Skeletal muscle cell (primary cell): ENCODE measurements around the gene MAP3K7.
"Not testable (repeated sequence)": the region's sequence is repeated elsewhere in the genome, so short reads cannot be mapped to it uniquely, and the experiment has no call there.

Experiments used
- DNase-seq: peaks from one replicate; pipeline ENCODE4 v3.0.0-alpha.2; 2010; ENCODE audit warnings: low read depth
- H3K4me3 ChIP-seq: 2 replicates; pipeline ENCODE4 v1.5.1; 2011; ENCODE audit warnings: low read depth, mild to moderate bottlenecking, control low read depth, low read length, moderate library complexity

The MAP3K7 gene

DNA sequence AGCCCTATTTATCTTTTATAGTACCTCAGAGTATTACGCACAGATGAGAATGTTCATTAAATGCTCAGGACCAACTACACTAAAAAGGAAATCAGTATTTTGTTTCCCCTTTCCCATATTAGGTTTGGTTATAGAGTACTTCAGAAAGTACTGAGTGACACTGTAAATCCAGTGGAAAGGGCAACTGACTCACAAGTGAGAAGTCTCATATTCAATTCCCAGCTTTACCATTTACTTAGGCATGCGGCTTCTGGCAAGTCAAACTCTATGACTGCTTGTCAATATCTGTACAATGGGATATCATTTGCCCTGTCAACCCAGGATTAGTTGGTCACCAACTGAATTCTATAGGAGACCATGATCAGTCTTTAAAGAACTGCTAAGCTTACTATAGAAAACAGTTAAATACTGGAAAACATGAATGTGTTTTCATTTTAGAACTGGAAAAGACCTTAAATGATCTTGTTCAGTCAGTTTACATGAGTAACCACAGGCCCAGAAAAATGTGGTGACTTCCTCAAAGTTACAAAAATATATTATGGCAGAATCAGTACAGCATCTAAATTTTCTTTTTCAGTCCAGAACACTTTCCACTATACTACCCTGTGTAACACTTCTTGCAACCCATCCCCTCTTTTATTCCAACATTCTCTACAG lies 3.6 kb downstream of the MAP3K7 start:
- H3K4me3 ChIP-seq = no peak overlapping the region
- no peak for DNase-seq

DNA sequence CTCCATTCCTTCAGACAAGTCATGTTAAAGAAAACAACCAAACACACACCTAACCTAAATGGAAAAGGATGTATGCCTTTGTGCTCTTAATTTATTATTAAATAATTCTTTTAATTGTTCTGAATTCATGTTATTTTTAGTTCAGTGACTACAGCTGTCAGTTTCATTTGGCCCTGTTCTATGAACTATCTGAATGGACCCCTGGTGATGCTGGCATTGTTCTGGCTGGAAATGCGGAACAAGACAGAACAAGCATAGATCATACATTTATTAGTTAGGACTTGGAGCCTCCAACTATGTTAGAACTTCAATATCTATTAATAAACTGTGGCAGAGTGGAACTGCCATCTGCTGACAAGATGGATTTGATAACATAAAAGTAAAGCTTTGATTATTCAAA lies 5.7 kb downstream of the MAP3K7 start:
- H3K4me3 ChIP-seq = no peak overlapping the region
- no peak for DNase-seq

DNA sequence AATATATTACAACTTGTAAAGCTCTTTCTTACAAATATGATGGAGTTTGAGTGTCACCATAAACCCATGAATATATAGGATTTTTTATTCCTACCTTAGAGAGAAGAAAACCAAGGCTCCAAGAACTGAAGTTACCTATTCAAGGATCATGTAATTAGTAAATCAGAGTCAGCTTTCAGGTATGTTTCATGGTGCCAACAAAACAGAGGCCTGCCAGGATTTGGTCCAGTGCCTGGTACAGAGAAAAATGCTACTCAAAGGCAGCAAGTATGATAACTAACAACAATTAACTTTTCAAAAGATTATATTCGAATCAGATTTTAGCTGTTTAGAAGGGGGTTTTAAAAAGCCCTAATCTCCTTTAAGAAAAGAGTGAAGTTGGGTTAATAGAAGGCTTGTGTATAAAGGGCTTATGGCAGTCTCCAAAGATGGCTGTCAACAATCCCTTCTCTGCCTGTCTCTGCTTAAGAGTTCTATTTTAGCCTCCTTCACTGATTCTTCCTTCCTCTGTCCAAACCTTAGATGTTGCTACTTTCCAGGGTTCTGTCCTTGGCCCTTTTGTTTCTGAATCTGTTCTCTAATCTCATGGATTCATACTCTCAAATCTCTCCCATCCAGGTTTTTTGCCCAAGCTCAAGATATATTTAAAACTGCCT lies 7.8 kb downstream of the MAP3K7 start:
- DNase-seq = no peak
- H3K4me3 ChIP-seq = no peak overlapping the region

GRCh38 chr6:90575267-90575666 lies 11.6 kb downstream of the MAP3K7 start:
- DNase-seq = no peak

GRCh38 chr6:90574610-90575009 lies 12.3 kb downstream of the MAP3K7 start:
- DNase-seq = peak; percentile 10
- no peak overlapping the region for H3K4me3 ChIP-seq

More at GRCh38 chr6:90575267-90575666, 11.6 kb downstream of the MAP3K7 start:
- H3K4me3 ChIP-seq = no peak overlapping the region

- no peak overlapping the region for H3K4me3 ChIP-seq
- DNase-seq = no peak
Measured at GRCh38 chr6:90573624-90574023, 13.2 kb downstream of the MAP3K7 start.

DNA sequence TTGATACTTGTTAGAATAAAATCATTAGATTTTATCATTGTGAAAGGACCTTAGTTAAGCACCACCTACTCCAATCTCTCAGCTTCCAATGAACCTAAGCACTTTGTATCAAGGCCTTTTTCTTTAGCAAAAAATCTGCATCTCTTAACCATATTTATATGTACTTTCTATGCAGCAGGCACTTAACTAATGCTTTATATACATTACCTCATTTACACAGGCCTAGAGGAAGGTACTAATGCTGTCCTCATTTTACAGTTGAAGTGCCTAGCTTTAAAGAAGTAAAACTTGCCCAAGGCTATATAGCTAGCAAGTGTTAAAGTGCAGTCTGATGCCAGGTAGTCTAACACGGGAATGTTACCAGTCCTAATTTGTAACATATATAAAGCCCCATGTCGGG lies 14.0 kb downstream of the MAP3K7 start:
- DNase-seq = no peak
- no peak overlapping the region for H3K4me3 ChIP-seq

DNA sequence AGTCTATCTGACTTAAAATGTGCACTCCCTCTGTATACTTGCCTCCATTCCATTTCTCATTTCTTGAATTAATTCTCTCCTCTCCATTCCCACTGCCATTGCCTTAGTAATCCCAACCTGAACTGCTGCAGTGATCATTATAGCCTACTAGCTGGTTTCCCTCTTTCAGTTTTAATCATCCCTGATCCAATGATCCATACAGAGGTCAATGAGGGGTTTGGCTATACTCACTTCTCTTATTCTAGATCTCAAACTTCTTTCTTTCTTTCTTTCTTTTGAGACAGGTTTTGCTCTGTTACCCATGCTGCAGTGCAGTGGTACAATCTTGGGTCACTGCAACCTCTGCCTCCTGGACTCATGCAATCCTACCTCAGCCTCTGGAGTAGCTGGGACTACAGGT lies 17.6 kb downstream of the MAP3K7 start:
- no peak overlapping the region for H3K4me3 ChIP-seq
- DNase-seq = no peak

DNA sequence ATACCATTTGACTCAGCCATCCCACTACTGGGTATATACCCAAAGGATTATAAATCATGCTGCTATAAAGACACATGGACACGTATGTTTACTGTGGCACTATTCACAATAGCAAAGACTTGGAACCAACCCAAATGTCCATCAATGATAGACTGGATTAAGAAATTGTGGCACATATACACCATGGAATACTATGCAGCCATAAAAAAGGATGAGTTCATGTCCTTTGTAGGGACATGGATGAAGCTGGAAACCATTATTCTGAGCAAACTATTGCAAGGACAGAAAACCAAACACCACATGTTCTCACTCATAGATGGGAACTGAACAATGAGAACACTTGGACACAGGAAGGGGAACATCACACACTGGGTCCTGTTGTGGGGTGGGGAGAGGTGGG lies 19.2 kb downstream of the MAP3K7 start:
- not testable (repeated sequence) for H3K4me3 ChIP-seq, DNase-seq

- not testable (repeated sequence) for DNase-seq, H3K4me3 ChIP-seq
Measured at GRCh38 chr6:90562341-90562740, 24.5 kb downstream of the MAP3K7 start.

- H3K4me3 ChIP-seq = no peak overlapping the region
- no peak for DNase-seq
Measured at GRCh38 chr6:90559931-90560330, 26.9 kb downstream of the MAP3K7 start.

DNA sequence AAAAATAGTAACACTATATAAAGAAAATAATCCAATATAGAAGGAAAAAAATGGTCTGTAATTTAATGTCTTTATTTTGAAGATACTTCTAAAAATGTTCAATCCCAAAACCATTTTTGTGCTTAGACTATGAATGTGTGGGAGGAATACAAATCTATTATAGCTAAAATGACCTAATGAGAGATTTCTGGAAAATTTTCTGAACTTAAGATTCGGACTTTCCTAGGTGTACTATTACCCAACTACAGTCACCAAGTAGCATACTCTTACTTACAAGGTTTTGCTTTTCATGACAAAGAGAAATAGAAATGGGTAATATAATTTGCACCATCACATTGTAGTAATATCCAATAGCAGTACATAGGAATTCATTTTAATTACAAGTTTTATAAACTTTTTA lies 29.9 kb downstream of the MAP3K7 start:
- H3K4me3 ChIP-seq = no peak overlapping the region
- DNase-seq = no peak

GRCh38 chr6:90547991-90548390 lies 38.9 kb downstream of the MAP3K7 start:
- H3K4me3 ChIP-seq = no peak overlapping the region
- DNase-seq = no peak

- DNase-seq = no peak
- H3K4me3 ChIP-seq = no peak overlapping the region
Measured at GRCh38 chr6:90547079-90547478, 39.8 kb downstream of the MAP3K7 start.

- no peak for DNase-seq
- H3K4me3 ChIP-seq = no peak overlapping the region
Measured at GRCh38 chr6:90545448-90545847, 41.4 kb downstream of the MAP3K7 start.

DNA sequence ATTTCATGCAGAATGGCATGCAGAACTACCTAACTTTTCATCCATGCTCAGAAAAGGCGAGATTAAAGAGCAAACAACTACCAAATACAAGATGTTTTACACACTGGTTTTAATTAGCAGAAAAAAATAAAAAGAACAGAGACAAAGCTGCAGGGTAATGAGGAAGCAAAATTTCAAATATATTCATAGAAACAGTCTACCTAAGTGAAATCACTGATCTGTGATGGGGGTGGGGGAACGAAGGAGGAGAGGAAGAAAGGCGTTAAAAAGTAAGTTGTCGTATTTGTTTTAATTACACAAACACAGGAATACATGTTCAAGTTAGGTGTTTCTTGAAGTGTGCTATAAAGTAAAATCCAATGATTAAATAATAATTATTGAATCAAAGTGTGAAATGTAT lies 42.1 kb downstream of the MAP3K7 start:
- H3K4me3 ChIP-seq = no peak overlapping the region
- no peak for DNase-seq

GRCh38 chr6:90544081-90544480 lies 42.8 kb downstream of the MAP3K7 start:
- no peak overlapping the region for H3K4me3 ChIP-seq
- DNase-seq = no peak

DNA sequence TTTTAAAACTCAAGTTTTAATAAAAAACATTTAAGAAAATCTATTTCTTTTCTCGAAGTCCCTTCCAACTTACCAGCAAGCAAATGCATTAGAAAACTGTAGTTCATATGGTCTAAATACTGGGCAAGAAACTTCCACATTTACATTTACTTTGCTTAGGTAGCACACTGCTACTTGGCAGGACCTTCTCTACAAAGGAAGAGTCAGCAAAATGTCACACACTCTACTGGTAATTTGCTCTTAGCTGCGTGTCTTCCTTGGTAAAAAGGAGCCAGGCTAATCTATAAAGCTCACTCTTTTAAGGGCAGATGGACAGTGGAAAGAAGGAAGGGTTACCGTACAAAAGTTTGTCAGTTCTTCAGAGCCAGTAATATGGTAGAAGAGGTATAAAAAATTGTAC lies 45.7 kb downstream of the MAP3K7 start:
- DNase-seq = no peak
- H3K4me3 ChIP-seq = no peak overlapping the region

DNA sequence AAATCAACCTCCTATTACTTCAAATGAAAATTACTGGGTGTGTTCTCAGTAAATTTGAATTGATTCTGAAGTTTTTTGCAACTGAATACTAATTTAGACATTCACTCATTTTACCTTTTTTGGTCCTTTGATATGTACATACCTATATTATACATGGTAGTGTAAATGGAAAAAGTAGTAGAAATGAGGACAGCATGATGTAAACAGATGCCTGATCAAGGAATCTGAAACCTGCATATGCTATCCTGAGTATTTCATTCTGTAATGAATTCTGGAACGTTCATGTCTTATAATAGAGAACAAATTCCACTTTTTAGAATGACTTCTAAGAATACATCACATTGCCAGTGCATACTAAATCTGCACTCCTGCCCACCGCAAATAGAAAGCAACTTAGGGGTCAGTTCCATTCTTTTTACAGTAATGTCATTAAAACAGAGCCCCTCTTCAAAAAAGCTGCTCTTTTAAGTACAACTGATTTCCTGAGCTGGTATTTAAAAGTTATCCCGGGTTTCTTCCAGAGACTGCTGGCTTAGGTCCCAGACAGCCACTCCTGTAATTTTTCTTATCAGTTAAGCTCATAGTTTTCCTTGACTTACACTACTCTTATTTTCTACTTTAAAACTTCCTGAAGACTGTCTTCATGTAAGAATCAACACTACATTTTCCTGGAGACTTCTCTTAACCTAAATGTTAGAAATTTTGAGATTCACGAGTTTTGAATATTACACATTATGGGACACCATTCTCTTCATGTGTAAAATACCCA lies 48.4 kb downstream of the MAP3K7 start:
- no peak for DNase-seq
- H3K4me3 ChIP-seq = no peak overlapping the region

DNA sequence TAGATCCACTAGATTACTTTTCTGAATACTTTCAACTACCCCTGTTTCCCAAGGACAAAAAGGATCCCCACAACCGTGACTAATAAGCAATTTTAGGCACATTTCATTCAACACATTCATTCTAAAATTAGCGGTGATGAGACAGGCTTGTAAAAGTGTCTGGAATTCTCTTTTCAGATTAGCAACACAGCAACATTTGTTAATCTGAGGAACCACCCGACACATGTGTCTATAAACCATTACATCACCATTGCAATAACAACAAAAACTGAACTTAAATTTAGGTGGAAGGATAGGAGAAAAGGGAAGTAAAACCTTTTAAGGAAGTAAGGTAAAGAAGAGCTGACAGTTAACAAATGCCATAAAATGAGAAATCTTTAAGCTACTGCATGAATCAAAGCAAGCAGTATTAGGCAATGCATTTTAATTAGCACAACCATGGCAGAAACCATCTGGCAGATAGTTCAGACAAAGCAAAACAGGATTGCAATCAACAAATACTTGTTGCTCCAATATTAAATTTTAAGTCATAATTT lies 49.1 kb downstream of the MAP3K7 start:
- DNase-seq = no peak
- no peak overlapping the region for H3K4me3 ChIP-seq
